ENCODE results near the gene THBD. TPM values are rescaled to one million over a fixed set of nuclear protein-coding genes. Genes with fewer than 3 reads are reported as not detected.

Gene THBD
- total and polyA plus RNA-seq, 2 experiments from 2014 or later: 0.10 to 0.97 TPM

DNA sequence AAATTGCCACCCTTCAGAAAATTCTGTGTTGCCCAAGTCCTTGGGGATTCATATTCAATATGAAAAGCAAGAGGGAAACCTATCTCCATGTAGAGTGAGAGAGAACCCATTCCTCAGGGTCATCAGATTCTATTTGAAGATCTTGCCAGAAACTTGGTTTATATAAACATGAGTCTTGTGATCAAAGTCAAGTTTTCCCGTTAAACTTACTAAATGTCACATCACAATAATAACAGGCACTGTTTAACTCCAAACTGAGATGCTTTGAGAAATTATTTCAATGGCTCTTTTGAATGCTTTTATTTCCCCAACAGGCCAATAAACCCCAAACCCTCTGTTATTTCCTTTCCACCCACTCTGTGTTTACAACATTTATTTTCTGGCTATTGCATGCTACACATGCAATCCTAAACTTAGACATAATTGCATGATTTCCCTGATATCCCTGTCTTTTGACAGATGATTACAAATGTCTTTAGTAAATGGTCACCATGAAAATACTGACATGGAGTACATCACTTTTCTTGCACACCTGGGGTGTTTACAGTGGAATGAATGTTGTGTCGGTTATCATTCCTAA is 45.5 kb downstream of the THBD start:
- Histone ChIP-seq H3K36me3 (ENCODE audit: insufficient read depth) (no peaks in the 10 kb centered on the region), H2AFZ (no peak overlapping the region), H3K4me3 (no peak overlapping the region), H3K27me3 (ENCODE audit: insufficient read depth) (no peaks in the 10 kb centered on the region), H3K4me2 (no peak overlapping the region), H3K79me2 (replicated peaks; ENCODE audit: insufficient read depth) (no peaks in the 10 kb centered on the region), H3K9me2 (ENCODE audit: insufficient read depth) (0 out of 2 replicates have a peak, but pooled peaks cover 4% of the 10 kb centered on the region), H3K4me1 (ENCODE audit: insufficient read depth) (peaks cover 8% of the 10 kb centered on the region), H4K20me1 (replicated peaks; ENCODE audit: insufficient read depth) (no peaks in the 10 kb centered on the region), H3K27ac (ENCODE audit: low read depth) (no peak overlapping the region), H3F3A (replicated peaks; ENCODE audit: low read depth) (no peaks in the 10 kb centered on the region)
- no peaks in the 10 kb centered on the region for H3K36me3 Mint-ChIP-seq (ENCODE audit: low read depth)
- ATAC-seq (no peak), DNase-seq (ENCODE audit: low spot score) (no peak)
- H3K4me1 Mint-ChIP-seq: peaks cover 6% of the 10 kb centered on the region; the same call in 2 of the 3 replicates
- TF ChIP-seq, protein P1, sequence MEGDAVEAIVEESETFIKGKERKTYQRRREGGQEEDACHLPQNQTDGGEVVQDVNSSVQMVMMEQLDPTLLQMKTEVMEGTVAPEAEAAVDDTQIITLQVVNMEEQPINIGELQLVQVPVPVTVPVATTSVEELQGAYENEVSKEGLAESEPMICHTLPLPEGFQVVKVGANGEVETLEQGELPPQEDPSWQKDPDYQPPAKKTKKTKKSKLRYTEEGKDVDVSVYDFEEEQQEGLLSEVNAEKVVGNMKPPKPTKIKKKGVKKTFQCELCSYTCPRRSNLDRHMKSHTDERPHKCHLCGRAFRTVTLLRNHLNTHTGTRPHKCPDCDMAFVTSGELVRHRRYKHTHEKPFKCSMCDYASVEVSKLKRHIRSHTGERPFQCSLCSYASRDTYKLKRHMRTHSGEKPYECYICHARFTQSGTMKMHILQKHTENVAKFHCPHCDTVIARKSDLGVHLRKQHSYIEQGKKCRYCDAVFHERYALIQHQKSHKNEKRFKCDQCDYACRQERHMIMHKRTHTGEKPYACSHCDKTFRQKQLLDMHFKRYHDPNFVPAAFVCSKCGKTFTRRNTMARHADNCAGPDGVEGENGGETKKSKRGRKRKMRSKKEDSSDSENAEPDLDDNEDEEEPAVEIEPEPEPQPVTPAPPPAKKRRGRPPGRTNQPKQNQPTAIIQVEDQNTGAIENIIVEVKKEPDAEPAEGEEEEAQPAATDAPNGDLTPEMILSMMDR (conservative IDR thresholded peaks at IDR 0.05; ENCODE audit: low read depth in 2 of 2): no peak
- TF ChIP-seq, protein P2, sequence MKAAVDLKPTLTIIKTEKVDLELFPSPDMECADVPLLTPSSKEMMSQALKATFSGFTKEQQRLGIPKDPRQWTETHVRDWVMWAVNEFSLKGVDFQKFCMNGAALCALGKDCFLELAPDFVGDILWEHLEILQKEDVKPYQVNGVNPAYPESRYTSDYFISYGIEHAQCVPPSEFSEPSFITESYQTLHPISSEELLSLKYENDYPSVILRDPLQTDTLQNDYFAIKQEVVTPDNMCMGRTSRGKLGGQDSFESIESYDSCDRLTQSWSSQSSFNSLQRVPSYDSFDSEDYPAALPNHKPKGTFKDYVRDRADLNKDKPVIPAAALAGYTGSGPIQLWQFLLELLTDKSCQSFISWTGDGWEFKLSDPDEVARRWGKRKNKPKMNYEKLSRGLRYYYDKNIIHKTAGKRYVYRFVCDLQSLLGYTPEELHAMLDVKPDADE (IDR thresholded peaks at IDR 0.05): no peak
- TF ChIP-seq POLR2AphosphoS5 (IDR thresholded peaks at IDR 0.05; ENCODE audit: low read depth) (no peak), NANOG (IDR thresholded peaks at IDR 0.05; ENCODE audit: borderline replicate concordance) (no peak), CREB1 (CRISPR knock-in tag; IDR thresholded peaks at IDR 0.05; ENCODE audit: low read depth) (no peak), JUNB (IDR thresholded peaks at IDR 0.05; ENCODE audit: unreplicated experiment) (no peak), ZNF331 (CRISPR knock-in tag; IDR thresholded peaks at IDR 0.05; ENCODE audit: low read depth) (no peak), ZNF114 (CRISPR knock-in tag; IDR thresholded peaks at IDR 0.05) (no peak)
- no peaks in the 10 kb centered on the region for H3K9me3 Mint-ChIP-seq
- no peak overlapping the region for H3K4me3 Mint-ChIP-seq
- no peak overlapping the region for H3K27ac Mint-ChIP-seq
- no peaks in the 10 kb centered on the region for H3K27me3 Mint-ChIP-seq (ENCODE audit: insufficient read depth, low read depth, poor library complexity)

DNA sequence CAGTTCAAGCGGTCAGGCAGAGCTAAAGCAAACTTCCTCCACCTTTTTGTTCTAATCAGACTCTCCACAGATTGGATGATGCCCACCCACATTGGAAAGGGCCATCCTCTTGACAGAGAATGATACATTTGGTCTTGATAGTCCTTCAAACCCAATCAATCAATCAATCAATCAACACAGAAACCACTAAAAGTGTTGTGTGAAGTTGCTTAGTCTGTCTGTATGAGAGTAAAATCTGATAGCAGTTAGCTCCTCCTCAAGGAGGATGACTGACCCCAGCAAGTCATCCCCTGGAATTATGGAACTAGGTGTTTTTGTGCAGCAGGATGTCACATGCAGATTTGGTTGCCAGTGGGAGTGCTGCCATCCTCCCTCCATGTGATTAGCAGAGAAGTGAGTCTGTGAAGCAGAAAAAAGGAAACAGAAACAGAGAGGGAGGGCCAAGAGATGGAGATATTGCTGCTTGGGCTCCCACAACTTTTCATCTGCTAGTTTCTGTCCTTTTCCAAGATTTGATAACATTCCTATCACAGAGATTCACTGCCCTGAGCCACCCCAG is 46.3 kb downstream of the THBD start:
- Mint-ChIP-seq H3K9me3 (no peaks in the 10 kb centered on the region), H3K27me3 (ENCODE audit: insufficient read depth, low read depth, poor library complexity) (no peaks in the 10 kb centered on the region), H3K27ac (no peak overlapping the region; the same call in 1 of the 2 replicates), H3K36me3 (ENCODE audit: low read depth) (no peaks in the 10 kb centered on the region), H3K4me1 (peaks cover 4% of the 10 kb centered on the region; the same call in 2 of the 3 replicates), H3K4me3 (no peak overlapping the region)
- no peaks in the 10 kb centered on the region for H3F3A ChIP-seq (replicated peaks; ENCODE audit: low read depth)
- no peaks in the 10 kb centered on the region for H3K79me2 ChIP-seq (replicated peaks; ENCODE audit: insufficient read depth)
- ATAC-seq (no peak), DNase-seq (ENCODE audit: low spot score) (no peak)
- no peak overlapping the region for H3K4me3 ChIP-seq
- no peak overlapping the region for H3K4me2 ChIP-seq
- no peaks in the 10 kb centered on the region for H3K36me3 ChIP-seq (ENCODE audit: insufficient read depth)
- peaks cover 8% of the 10 kb centered on the region for H3K4me1 ChIP-seq (ENCODE audit: insufficient read depth)
- no peak overlapping the region for H3K27ac ChIP-seq (ENCODE audit: low read depth)
- no peaks in the 10 kb centered on the region for H4K20me1 ChIP-seq (replicated peaks; ENCODE audit: insufficient read depth)
- H2AFZ ChIP-seq: no peak overlapping the region
- no peaks in the 10 kb centered on the region for H3K27me3 ChIP-seq (ENCODE audit: insufficient read depth)
- H3K9me2 ChIP-seq (ENCODE audit: insufficient read depth): 0 out of 2 replicates have a peak, but pooled peaks cover 4% of the 10 kb centered on the region
- TF ChIP-seq POLR2AphosphoS5 (IDR thresholded peaks at IDR 0.05; ENCODE audit: low read depth) (no peak), NANOG (IDR thresholded peaks at IDR 0.05; ENCODE audit: borderline replicate concordance) (no peak), CREB1 (CRISPR knock-in tag; IDR thresholded peaks at IDR 0.05; ENCODE audit: low read depth) (no peak), ZNF114 (CRISPR knock-in tag; IDR thresholded peaks at IDR 0.05) (no peak), STAT1 (IDR thresholded peaks at IDR 0.05; ENCODE audit: unreplicated experiment) (no peak)
- TF ChIP-seq, protein P3, sequence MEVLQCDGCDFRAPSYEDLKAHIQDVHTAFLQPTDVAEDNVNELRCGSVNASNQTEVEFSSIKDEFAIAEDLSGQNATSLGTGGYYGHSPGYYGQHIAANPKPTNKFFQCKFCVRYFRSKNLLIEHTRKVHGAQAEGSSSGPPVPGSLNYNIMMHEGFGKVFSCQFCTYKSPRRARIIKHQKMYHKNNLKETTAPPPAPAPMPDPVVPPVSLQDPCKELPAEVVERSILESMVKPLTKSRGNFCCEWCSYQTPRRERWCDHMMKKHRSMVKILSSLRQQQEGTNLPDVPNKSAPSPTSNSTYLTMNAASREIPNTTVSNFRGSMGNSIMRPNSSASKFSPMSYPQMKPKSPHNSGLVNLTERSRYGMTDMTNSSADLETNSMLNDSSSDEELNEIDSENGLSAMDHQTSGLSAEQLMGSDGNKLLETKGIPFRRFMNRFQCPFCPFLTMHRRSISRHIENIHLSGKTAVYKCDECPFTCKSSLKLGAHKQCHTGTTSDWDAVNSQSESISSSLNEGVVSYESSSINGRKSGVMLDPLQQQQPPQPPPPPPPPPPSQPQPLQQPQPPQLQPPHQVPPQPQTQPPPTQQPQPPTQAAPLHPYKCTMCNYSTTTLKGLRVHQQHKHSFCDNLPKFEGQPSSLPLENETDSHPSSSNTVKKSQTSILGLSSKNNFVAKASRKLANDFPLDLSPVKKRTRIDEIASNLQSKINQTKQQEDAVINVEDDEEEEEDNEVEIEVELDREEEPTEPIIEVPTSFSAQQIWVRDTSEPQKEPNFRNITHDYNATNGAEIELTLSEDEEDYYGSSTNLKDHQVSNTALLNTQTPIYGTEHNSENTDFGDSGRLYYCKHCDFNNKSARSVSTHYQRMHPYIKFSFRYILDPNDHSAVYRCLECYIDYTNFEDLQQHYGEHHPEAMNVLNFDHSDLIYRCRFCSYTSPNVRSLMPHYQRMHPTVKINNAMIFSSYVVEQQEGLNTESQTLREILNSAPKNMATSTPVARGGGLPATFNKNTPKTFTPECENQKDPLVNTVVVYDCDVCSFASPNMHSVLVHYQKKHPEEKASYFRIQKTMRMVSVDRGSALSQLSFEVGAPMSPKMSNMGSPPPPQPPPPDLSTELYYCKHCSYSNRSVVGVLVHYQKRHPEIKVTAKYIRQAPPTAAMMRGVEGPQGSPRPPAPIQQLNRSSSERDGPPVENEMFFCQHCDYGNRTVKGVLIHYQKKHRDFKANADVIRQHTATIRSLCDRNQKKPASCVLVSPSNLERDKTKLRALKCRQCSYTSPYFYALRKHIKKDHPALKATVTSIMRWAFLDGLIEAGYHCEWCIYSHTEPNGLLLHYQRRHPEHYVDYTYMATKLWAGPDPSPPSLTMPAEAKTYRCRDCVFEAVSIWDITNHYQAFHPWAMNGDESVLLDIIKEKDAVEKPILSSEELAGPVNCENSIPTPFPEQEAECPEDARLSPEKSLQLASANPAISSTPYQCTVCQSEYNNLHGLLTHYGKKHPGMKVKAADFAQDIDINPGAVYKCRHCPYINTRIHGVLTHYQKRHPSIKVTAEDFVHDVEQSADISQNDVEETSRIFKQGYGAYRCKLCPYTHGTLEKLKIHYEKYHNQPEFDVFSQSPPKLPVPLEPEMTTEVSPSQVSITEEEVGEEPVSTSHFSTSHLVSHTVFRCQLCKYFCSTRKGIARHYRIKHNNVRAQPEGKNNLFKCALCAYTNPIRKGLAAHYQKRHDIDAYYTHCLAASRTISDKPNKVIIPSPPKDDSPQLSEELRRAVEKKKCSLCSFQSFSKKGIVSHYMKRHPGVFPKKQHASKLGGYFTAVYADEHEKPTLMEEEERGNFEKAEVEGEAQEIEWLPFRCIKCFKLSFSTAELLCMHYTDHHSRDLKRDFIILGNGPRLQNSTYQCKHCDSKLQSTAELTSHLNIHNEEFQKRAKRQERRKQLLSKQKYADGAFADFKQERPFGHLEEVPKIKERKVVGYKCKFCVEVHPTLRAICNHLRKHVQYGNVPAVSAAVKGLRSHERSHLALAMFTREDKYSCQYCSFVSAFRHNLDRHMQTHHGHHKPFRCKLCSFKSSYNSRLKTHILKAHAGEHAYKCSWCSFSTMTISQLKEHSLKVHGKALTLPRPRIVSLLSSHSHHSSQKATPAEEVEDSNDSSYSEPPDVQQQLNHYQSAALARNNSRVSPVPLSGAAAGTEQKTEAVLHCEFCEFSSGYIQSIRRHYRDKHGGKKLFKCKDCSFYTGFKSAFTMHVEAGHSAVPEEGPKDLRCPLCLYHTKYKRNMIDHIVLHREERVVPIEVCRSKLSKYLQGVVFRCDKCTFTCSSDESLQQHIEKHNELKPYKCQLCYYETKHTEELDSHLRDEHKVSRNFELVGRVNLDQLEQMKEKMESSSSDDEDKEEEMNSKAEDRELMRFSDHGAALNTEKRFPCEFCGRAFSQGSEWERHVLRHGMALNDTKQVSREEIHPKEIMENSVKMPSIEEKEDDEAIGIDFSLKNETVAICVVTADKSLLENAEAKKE (CRISPR knock-in tag; IDR thresholded peaks at IDR 0.05): no peak
- TF ChIP-seq, protein P2 (IDR thresholded peaks at IDR 0.05): no peak
